Astrocyte (in vitro differentiated cells and primary cell): ENCODE data around the gene CPNE2. TPM values are rescaled to one million over a fixed set of nuclear protein-coding genes. Genes with fewer than 3 reads are reported as not detected.
A peak's percentile ranks its signal among the peaks of the same experiment; 100 is the strongest.

Experiments
- DNase-seq: peaks from one replicate; pipeline ENCODE4 v3.0.0-alpha.2; 2010; ENCODE audit warnings: low read depth
- FAIRE-seq: peaks from 2 replicates; lab custom pipeline; 2011; peaks lifted over from hg19 to GRCh38; lab: Jason Lieb, UNC
- H2AFZ ChIP-seq: 2 replicates; pipeline ENCODE4 v1.6.0; 2012; ENCODE audit warnings: low read depth, low read length, inconsistent platforms
- H3K27ac ChIP-seq: 2 replicates; pipeline ENCODE4 v1.5.1; 2011; ENCODE audit warnings: low read depth, low read length, inconsistent platforms
- H3K27me3 ChIP-seq: 2 replicates; pipeline ENCODE4 v1.6.0; 2011; ENCODE audit warnings: low read length, inconsistent platforms; ENCODE audit not compliant: insufficient read depth
- H3K36me3 ChIP-seq: 2 replicates; pipeline ENCODE4 v1.5.1; 2011; ENCODE audit warnings: low read length, inconsistent platforms; ENCODE audit not compliant: insufficient read depth
- H3K4me1 ChIP-seq: 2 replicates; pipeline ENCODE4 v1.5.1; 2011; ENCODE audit warnings: low read length, inconsistent platforms; ENCODE audit not compliant: insufficient read depth
- H3K4me2 ChIP-seq: 2 replicates; pipeline ENCODE4 v1.6.0; 2012; ENCODE audit warnings: low read length, inconsistent platforms
- H3K4me3 ChIP-seq: 2 replicates; pipeline ENCODE4 v1.5.1; 2011; ENCODE audit warnings: low read depth, mild to moderate bottlenecking, low read length, inconsistent platforms; ENCODE audit not compliant: insufficient read depth
- H3K79me2 ChIP-seq: 2 replicates; pipeline ENCODE4 v1.6.0; 2012; ENCODE audit warnings: mild to moderate bottlenecking, low read length, inconsistent platforms; ENCODE audit not compliant: insufficient read depth
- H3K9ac ChIP-seq: 2 replicates; pipeline ENCODE4 v1.6.0; 2012; ENCODE audit warnings: mild to moderate bottlenecking, low read length, inconsistent platforms
- H3K9me3 ChIP-seq: 2 replicates; pipeline ENCODE4 v1.5.1; 2012; ENCODE audit warnings: low read depth, mild to moderate bottlenecking, low read length, inconsistent platforms; ENCODE audit not compliant: insufficient read depth
- H4K20me1 ChIP-seq: 2 replicates; pipeline ENCODE4 v1.6.0; 2012; ENCODE audit warnings: low read length, inconsistent platforms; ENCODE audit not compliant: insufficient read depth
- H3K27ac Mint-ChIP-seq: one replicate; pipeline ENCODE4 v1.8.0; 2021; ENCODE audit warnings: mild to moderate bottlenecking, mixed read lengths; ENCODE audit not compliant: unreplicated experiment
- H3K27me3 Mint-ChIP-seq: one replicate; pipeline ENCODE4 v1.8.0; 2021; ENCODE audit warnings: low read depth, mixed read lengths; ENCODE audit not compliant: unreplicated experiment
- H3K36me3 Mint-ChIP-seq: one replicate; pipeline ENCODE4 v1.8.0; 2021; ENCODE audit warnings: low read depth, mixed read lengths; ENCODE audit not compliant: unreplicated experiment
- H3K4me1 Mint-ChIP-seq: one replicate; pipeline ENCODE4 v1.8.0; 2021; ENCODE audit warnings: low read depth, mixed read lengths; ENCODE audit not compliant: unreplicated experiment
- H3K4me3 Mint-ChIP-seq: one replicate; pipeline ENCODE4 v1.8.0; 2021; ENCODE audit warnings: mild to moderate bottlenecking, moderate library complexity, mixed read lengths; ENCODE audit not compliant: unreplicated experiment
- H3K9me3 Mint-ChIP-seq: one replicate; pipeline ENCODE4 v1.8.0; 2021; ENCODE audit warnings: mild to moderate bottlenecking, mixed read lengths; ENCODE audit not compliant: unreplicated experiment
- EZH2 ChIP-seq: IDR thresholded peaks from 2 replicates; pipeline ENCODE4 v1.6.1; 2012; ENCODE audit warnings: mild to moderate bottlenecking, low read length, inconsistent platforms; ENCODE audit not compliant: insufficient read depth
- total RNA-seq: library from RNA; stranded (reverse); gene quantifications from 2 replicates; pipeline ENCODE4 v1.2.1, GENCODE V29; 2021
- TF ChIP-seq, protein P1 (sequence below): IDR thresholded peaks from 2 replicates; pipeline ENCODE4 v1.5.1; 2011; ENCODE audit warnings: low read depth, mild to moderate bottlenecking, inconsistent platforms, low read length, moderate library complexity; ENCODE audit not compliant: insufficient read depth

CPNE2 gene
- total RNA-seq, 1 donor from 2014 or later = 19.3 TPM

DNA sequence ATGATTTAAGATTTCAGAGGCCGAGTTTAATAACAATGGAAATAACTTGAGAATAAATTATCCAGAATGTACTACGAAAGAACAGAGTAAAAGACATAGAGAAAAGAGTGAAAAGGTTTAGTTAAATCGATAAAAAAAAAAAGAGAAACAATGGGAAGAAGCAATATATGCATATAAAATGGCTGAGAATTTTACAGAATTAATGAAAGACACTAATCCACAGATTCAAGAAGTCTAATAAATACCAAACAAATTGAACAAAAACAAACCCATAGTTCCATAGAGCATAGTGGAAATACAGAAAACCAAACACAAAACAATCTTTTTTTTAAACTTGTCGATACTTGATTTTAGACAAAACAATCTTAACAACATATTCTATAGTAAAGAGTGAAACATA is 91.7 kb downstream of the CPNE2 start:
- Histone ChIP-seq H3K27ac (no peak overlapping the region), H3K4me3 (no peak overlapping the region), H3K4me2 (peak overlapping the region; percentile 95), H3K27me3 (no peaks in the 10 kb centered on the region), H2AFZ (no peak overlapping the region), H3K9ac (no peak overlapping the region), H3K4me1 (peaks cover 13% of the 10 kb centered on the region), H3K36me3 (no peaks in the 10 kb centered on the region), H3K79me2 (peaks cover 90% of the 10 kb centered on the region), H4K20me1 (peaks cover 31% of the 10 kb centered on the region), H3K9me3 (no peaks in the 10 kb centered on the region)
- Mint-ChIP-seq H3K27ac (no peak overlapping the region), H3K4me3 (peak overlapping the region; percentile 100), H3K36me3 (no peaks in the 10 kb centered on the region), H3K9me3 (no peaks in the 10 kb centered on the region), H3K4me1 (peaks cover 13% of the 10 kb centered on the region), H3K27me3 (no peaks in the 10 kb centered on the region)
- TF ChIP-seq, protein P1, sequence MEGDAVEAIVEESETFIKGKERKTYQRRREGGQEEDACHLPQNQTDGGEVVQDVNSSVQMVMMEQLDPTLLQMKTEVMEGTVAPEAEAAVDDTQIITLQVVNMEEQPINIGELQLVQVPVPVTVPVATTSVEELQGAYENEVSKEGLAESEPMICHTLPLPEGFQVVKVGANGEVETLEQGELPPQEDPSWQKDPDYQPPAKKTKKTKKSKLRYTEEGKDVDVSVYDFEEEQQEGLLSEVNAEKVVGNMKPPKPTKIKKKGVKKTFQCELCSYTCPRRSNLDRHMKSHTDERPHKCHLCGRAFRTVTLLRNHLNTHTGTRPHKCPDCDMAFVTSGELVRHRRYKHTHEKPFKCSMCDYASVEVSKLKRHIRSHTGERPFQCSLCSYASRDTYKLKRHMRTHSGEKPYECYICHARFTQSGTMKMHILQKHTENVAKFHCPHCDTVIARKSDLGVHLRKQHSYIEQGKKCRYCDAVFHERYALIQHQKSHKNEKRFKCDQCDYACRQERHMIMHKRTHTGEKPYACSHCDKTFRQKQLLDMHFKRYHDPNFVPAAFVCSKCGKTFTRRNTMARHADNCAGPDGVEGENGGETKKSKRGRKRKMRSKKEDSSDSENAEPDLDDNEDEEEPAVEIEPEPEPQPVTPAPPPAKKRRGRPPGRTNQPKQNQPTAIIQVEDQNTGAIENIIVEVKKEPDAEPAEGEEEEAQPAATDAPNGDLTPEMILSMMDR = no peak
- no peak for TF ChIP-seq EZH2
- DNase-seq = no peak
- no peak for FAIRE-seq

DNA sequence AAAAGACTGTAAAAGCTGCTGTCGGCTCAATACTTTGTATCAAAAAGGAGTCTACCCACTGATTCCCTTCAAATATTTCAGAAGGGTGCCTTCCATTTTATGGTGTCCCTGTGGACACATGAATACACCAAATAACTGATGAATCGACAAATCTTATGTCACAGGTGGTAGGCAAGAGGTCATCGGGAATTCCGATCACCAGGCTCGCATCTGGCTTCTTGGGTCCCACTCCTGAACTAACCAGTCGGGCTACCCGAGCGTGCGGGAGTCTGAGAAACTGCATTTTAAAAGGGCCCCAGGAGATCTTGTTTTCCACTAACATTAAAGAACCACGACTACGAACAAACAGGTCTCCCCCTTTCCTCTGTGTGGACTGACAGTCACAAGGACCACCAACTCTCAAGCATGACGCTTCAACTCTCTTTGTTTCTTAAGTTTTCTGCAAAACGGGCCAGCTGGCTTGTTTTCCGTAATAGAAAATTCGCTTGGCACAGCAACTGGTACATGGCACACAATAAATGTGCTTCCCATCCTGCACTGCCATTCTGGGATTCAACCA is 92.6 kb downstream of the CPNE2 start:
- Mint-ChIP-seq H3K27ac (peak overlapping the region; percentile 22), H3K9me3 (no peaks in the 10 kb centered on the region), H3K36me3 (no peaks in the 10 kb centered on the region), H3K27me3 (no peaks in the 10 kb centered on the region), H3K4me3 (peak overlapping the region; percentile 100), H3K4me1 (peaks cover 17% of the 10 kb centered on the region)
- Histone ChIP-seq H3K27ac (peak overlapping the region; percentile 94), H3K9ac (peak overlapping the region; percentile 97), H2AFZ (peak overlapping the region; percentile 90), H3K36me3 (no peaks in the 10 kb centered on the region), H3K79me2 (peaks cover 92% of the 10 kb centered on the region), H3K9me3 (no peaks in the 10 kb centered on the region), H3K4me2 (peak overlapping the region; percentile 95), H3K4me3 (peak overlapping the region; percentile 89), H3K27me3 (no peaks in the 10 kb centered on the region), H4K20me1 (peaks cover 29% of the 10 kb centered on the region), H3K4me1 (peaks cover 13% of the 10 kb centered on the region)
- TF ChIP-seq, protein P1 = no peak
- TF ChIP-seq EZH2 = no peak
- DNase-seq (no peak), FAIRE-seq (no peak)

DNA sequence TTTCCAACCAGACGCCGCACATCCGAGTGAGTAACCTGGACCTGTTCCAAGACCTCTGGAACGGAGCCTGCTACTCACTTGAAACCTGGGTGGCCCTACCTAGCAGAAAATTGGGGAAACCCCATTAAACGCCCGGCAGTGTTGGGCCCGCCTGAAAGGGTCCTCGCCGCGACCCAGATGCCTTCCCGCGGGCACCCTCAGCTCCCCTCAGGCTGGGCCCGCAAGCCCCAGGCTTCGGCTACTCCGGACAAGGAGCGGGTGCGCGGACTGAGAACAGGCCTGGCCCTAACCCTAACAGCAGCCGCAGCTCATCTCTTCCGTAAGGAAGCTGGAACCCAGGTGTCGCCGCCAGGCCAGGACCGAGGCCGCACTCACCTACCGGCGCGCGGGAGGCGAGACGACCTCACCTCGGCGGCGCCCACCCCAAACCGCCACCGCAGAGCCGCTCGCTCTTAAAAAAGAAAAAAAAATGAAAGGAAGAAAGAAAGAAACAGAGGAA is 93.1 kb downstream of the CPNE2 start:
- Mint-ChIP-seq H3K27me3 (no peaks in the 10 kb centered on the region), H3K4me3 (peak overlapping the region; percentile 100), H3K4me1 (peaks cover 22% of the 10 kb centered on the region), H3K36me3 (no peaks in the 10 kb centered on the region), H3K27ac (peak overlapping the region; percentile 99), H3K9me3 (no peaks in the 10 kb centered on the region)
- Histone ChIP-seq H3K4me3 (peak overlapping the region; percentile 89), H4K20me1 (peaks cover 32% of the 10 kb centered on the region), H3K4me1 (peaks cover 15% of the 10 kb centered on the region), H3K27ac (peak overlapping the region; percentile 94), H3K9ac (peak overlapping the region; percentile 97), H3K9me3 (no peaks in the 10 kb centered on the region), H2AFZ (peak overlapping the region; percentile 90), H3K27me3 (no peaks in the 10 kb centered on the region), H3K79me2 (peaks cover 94% of the 10 kb centered on the region), H3K36me3 (no peaks in the 10 kb centered on the region), H3K4me2 (peak overlapping the region; percentile 95)
- TF ChIP-seq EZH2 = no peak
- TF ChIP-seq, protein P1 = no peak
- DNase-seq (peak; percentile 47), FAIRE-seq (no peak)
